ENCODE data around the gene ABHD14A. TPM values are rescaled to one million over a fixed set of nuclear protein-coding genes. Genes with fewer than 3 reads are reported as not detected.

Gene ABHD14A
- polyA plus RNA-seq, 1 donor (not counting 4 experiments of a cell fraction or from before 2014, with no cell fraction given) = 6.9 TPM

DNA sequence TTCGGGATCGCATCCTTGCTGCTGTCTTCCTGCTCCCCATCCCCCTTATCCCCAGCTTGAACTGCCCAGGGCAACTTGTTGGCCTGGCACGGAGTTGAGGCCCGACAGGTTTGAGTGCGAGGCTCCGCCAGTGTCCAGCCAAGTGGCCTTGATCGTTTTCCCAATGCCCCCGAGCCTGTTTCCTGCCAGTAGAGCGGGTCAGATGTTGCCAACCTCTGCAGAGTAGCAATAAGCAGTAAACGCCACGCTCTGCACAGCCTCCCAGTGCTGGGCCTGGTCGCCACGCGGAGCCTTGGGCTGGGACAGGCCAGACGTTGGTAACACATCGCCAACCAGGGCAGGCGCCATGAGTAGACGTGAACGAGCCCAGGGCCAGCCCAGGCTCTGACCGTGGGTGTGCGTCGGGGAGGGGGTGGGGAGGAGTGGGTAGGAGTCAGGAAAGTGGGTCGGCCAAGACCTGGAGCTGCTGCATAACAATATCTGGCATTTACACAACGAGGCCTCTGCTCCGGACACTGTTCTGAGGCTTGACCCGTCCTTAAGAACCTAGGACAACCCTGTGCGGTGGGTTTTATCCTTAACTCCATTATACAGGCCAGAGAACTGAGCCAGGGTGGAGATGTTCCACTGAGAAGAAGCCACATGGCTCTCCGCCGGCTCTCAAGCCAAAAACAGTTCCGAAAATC lies 444 bp upstream of the ABHD14A start:
- no peak for DNase-seq (ENCODE audit: low read depth, low spot score)
- Histone ChIP-seq H3K9ac (ENCODE audit: control insufficient read depth, extremely low read depth, insufficient read depth, low read length) (peak overlapping the region; percentile 91), H3K27me3 (ENCODE audit: control insufficient read depth, extremely low read depth, insufficient read depth, low read length) (no peaks in the 10 kb centered on the region), H3K4me3 (ENCODE audit: control insufficient read depth in 2 of 3, extremely low read depth in 1 of 3, insufficient read depth in 2 of 3, low read depth in 1 of 3, low read length in 3 of 3) (peak overlapping the region; percentile 24 to 94 (median 31)), H3K4me1 (ENCODE audit: control insufficient read depth, extremely low read depth, insufficient read depth, low read length) (peaks cover 46% of the 10 kb centered on the region), H3K27ac (ENCODE audit: control insufficient read depth, insufficient read depth, low read length) (peak overlapping the region; percentile 78), H4K20me1 (ENCODE audit: control insufficient read depth, extremely low read depth, insufficient read depth, low read length) (no peaks in the 10 kb centered on the region), H3K79me2 (ENCODE audit: control insufficient read depth, insufficient read depth, low read length) (peaks cover 4% of the 10 kb centered on the region), H3K4me2 (ENCODE audit: control insufficient read depth, extremely low read depth, insufficient read depth, low read depth, low read length) (peak overlapping the region; percentile 97), H2AFZ (ENCODE audit: control insufficient read depth, low read length) (peak overlapping the region; percentile 80), H3K9me1 (ENCODE audit: control insufficient read depth, extremely low read depth, insufficient read depth, low read length) (no peaks in the 10 kb centered on the region), H3K9me3 (ENCODE audit: control insufficient read depth, low read depth, low read length) (no peaks in the 10 kb centered on the region), H3K36me3 (ENCODE audit: control insufficient read depth in 2 of 2, extremely low read depth in 1 of 2, insufficient read depth in 2 of 2, low read length in 2 of 2) (no peaks in the 10 kb centered on the region)
- TF ChIP-seq EZH2 (IDR thresholded peaks at IDR 0.05; ENCODE audit: low read length) = no peak
- TF ChIP-seq, protein P1, sequence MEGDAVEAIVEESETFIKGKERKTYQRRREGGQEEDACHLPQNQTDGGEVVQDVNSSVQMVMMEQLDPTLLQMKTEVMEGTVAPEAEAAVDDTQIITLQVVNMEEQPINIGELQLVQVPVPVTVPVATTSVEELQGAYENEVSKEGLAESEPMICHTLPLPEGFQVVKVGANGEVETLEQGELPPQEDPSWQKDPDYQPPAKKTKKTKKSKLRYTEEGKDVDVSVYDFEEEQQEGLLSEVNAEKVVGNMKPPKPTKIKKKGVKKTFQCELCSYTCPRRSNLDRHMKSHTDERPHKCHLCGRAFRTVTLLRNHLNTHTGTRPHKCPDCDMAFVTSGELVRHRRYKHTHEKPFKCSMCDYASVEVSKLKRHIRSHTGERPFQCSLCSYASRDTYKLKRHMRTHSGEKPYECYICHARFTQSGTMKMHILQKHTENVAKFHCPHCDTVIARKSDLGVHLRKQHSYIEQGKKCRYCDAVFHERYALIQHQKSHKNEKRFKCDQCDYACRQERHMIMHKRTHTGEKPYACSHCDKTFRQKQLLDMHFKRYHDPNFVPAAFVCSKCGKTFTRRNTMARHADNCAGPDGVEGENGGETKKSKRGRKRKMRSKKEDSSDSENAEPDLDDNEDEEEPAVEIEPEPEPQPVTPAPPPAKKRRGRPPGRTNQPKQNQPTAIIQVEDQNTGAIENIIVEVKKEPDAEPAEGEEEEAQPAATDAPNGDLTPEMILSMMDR (optimal IDR thresholded peaks at IDR 0.05 in 1 of 3, IDR thresholded peaks at IDR 0.05 in 1 of 3, conservative IDR thresholded peaks at IDR 0.05 in 1 of 3; ENCODE audit: extremely low read depth in 1 of 3, insufficient read depth in 2 of 3, low read length in 3 of 3) = peak in 1 of 3 experiments; percentile 7
- dilution Hi-C loops (cut with MboI; ENCODE audit: extremely low pct_ligation_motif_present, low sequenced_read_pairs) = no loop called here
- no peak for FAIRE-seq

DNA sequence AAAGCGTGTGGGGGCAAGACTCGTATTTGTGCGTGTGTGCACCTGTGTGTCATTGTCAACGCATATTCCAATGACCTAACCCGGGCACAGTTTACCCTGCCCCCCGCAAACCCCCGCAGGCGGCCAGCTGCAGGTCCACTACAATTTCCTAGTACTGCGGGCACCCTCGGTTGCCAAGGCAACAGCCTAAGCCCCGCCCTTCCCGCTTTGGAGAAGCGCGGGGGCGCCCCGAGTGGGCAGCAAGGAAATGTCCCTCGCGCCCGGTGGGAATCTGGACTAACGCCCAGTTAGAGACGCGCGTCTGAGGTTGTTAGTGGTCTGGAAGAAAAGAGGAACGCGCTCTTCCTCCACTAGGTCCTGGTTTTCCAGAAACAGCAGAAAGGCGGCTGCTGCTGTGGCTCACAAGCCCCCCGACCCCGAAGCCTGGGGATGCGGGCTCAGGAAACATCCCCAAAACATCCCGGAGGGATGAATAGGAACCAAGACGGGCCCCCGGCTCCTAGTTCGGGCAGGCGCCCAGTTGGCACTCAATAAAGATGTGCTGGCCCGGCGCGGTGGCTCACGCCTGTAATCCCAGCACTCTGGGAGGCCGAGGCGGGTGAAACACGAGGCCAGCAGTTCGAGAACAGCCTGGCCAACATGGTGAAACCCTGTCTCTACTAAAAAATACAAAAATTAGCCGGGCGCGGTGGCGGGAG lies 1.1 kb downstream of the ABHD14A start:
- H2AFZ ChIP-seq (ENCODE audit: control insufficient read depth, low read length) = no peak overlapping the region
- H3K9me1 ChIP-seq (ENCODE audit: control insufficient read depth, extremely low read depth, insufficient read depth, low read length) = no peaks in the 10 kb centered on the region
- H3K4me3 ChIP-seq (ENCODE audit: control insufficient read depth in 2 of 3, extremely low read depth in 1 of 3, insufficient read depth in 2 of 3, low read depth in 1 of 3, low read length in 3 of 3) = no peak overlapping the region
- dilution Hi-C loops (cut with MboI; ENCODE audit: extremely low pct_ligation_motif_present, low sequenced_read_pairs) = no loop called here
- no peak overlapping the region for H3K9ac ChIP-seq (ENCODE audit: control insufficient read depth, extremely low read depth, insufficient read depth, low read length)
- DNase-seq (ENCODE audit: low read depth, low spot score) = no peak
- no peaks in the 10 kb centered on the region for H3K36me3 ChIP-seq (ENCODE audit: control insufficient read depth in 2 of 2, extremely low read depth in 1 of 2, insufficient read depth in 2 of 2, low read length in 2 of 2)
- no peak for FAIRE-seq
- peaks cover 4% of the 10 kb centered on the region for H3K79me2 ChIP-seq (ENCODE audit: control insufficient read depth, insufficient read depth, low read length)
- no peak overlapping the region for H3K4me2 ChIP-seq (ENCODE audit: control insufficient read depth, extremely low read depth, insufficient read depth, low read depth, low read length)
- peaks cover 39% of the 10 kb centered on the region for H3K4me1 ChIP-seq (ENCODE audit: control insufficient read depth, extremely low read depth, insufficient read depth, low read length)
- TF ChIP-seq, protein P1 (optimal IDR thresholded peaks at IDR 0.05 in 1 of 3, IDR thresholded peaks at IDR 0.05 in 1 of 3, conservative IDR thresholded peaks at IDR 0.05 in 1 of 3; ENCODE audit: extremely low read depth in 1 of 3, insufficient read depth in 2 of 3, low read length in 3 of 3) = no peak
- TF ChIP-seq EZH2 (IDR thresholded peaks at IDR 0.05; ENCODE audit: low read length) = no peak
- H3K9me3 ChIP-seq (ENCODE audit: control insufficient read depth, low read depth, low read length) = no peaks in the 10 kb centered on the region
- no peaks in the 10 kb centered on the region for H3K27me3 ChIP-seq (ENCODE audit: control insufficient read depth, extremely low read depth, insufficient read depth, low read length)
- H3K27ac ChIP-seq (ENCODE audit: control insufficient read depth, insufficient read depth, low read length) = no peak overlapping the region
- H4K20me1 ChIP-seq (ENCODE audit: control insufficient read depth, extremely low read depth, insufficient read depth, low read length) = no peaks in the 10 kb centered on the region

All from keratinocyte (primary cell).